GM19372 (cell line): Measurements from ENCODE around the gene OR13H1.
"Not testable (repeated sequence)": the region's sequence is repeated elsewhere in the genome, so short reads cannot be mapped to it uniquely, and the experiment has no call there.

ENCODE experiments used
- ATAC-seq: cut with Tn5 transposase; IDR thresholded peaks from one replicate; pipeline ENCODE4 v1.9.1; 2021; ENCODE audit warnings: mild to moderate bottlenecking, low read depth, moderate library complexity; ENCODE audit not compliant: unreplicated experiment

Gene OR13H1

GRCh38 chrX:131543774-131544173 is at the start of gene OR13H1:
OR13H1 (plus strand) TSS chrX:131544074; CDS start chrX:131544074, 0 bp downstream.
- no peak for ATAC-seq

- not testable (repeated sequence) for ATAC-seq
Observed at GRCh38 chrX:131501556-131501955, 42.3 kb upstream of the OR13H1 start.

GRCh38 chrX:131513159-131513914 is 30.5 kb upstream of the OR13H1 start:
- no peak for ATAC-seq

- ATAC-seq, result no peak
Observed at GRCh38 chrX:131521824-131522223, 22.1 kb upstream of the OR13H1 start.

- ATAC-seq, result no peak
Observed at GRCh38 chrX:131544218-131544617, 344 bp downstream of the OR13H1 start.

- ATAC-seq, result no peak
Observed at GRCh38 chrX:131549011-131549410, 5.1 kb downstream of the OR13H1 start.

GRCh38 chrX:131552453-131552852 is 8.6 kb downstream of the OR13H1 start:
- not testable (repeated sequence) for ATAC-seq

GRCh38 chrX:131558562-131558961 is 14.7 kb downstream of the OR13H1 start:
- ATAC-seq, result no peak

GRCh38 chrX:131564553-131565229 is 20.8 kb downstream of the OR13H1 start:
- no peak for ATAC-seq

GRCh38 chrX:131565909-131566308 is 22.0 kb downstream of the OR13H1 start:
- no peak for ATAC-seq

- no peak for ATAC-seq
Observed at GRCh38 chrX:131571348-131571747, 27.5 kb downstream of the OR13H1 start.

GRCh38 chrX:131572372-131573014 is 28.6 kb downstream of the OR13H1 start:
- ATAC-seq, result no peak

GRCh38 chrX:131577413-131577812 is 33.5 kb downstream of the OR13H1 start:
- ATAC-seq, result no peak

- no peak for ATAC-seq
Observed at GRCh38 chrX:131577999-131578734, 34.3 kb downstream of the OR13H1 start.

- ATAC-seq, result not testable (repeated sequence)
Observed at GRCh38 chrX:131578735-131579367, 35.0 kb downstream of the OR13H1 start.

GRCh38 chrX:131588995-131589394 is 45.1 kb downstream of the OR13H1 start:
- ATAC-seq, result no peak
